PC-3 (cell line): Measurements from ENCODE around the gene SMOC2. TPM values are rescaled to one million over a fixed set of nuclear protein-coding genes. Genes with fewer than 3 reads are reported as not detected.

Experiments used
- ATAC-seq: fragments of 200-7000 bp; cut with Tn5 transposase; 2 replicates; pipeline ENCODE4 v1.9.1; 2020; ENCODE audit warnings: mild to moderate bottlenecking, moderate library complexity
- BruUV-seq: library from RNA; stranded (reverse); fragments of 400-500 nt; replicated peaks from 2 replicates; lab custom pipeline; 2021; lab: Mats Ljungman, UMichigan
- CTCF ChIA-PET: fragments of 300-600 bp; sonication (Branson Sonifier 250); formaldehyde crosslinking; loops from one replicate; lab custom pipeline; 2022; ENCODE audit warnings: antibody characterized with exemption; lab: Charles Lee
- POLR2A ChIA-PET: fragments of 300-600 bp; sonication (Branson Sonifier 250); formaldehyde crosslinking; loops from one replicate; lab custom pipeline; 2022; ENCODE audit warnings: antibody characterized with exemption; ENCODE audit not compliant: unreplicated experiment; lab: Charles Lee
- DNase-seq: peaks from one replicate; pipeline ENCODE4 v3.0.0-alpha.2; 2015
- H2AFZ ChIP-seq: fragments of 300-600 bp; sonication (generic); 2 replicates; pipeline ENCODE4 v1.6.0; 2016; ENCODE audit warnings: antibody characterized with exemption, low read length
- H3F3A ChIP-seq: fragments of 300-600 bp; sonication (generic); one replicate; pipeline ENCODE4 v1.6.0; 2017; ENCODE audit warnings: antibody characterized with exemption, low read length, control low read depth, mild to moderate bottlenecking; ENCODE audit not compliant: unreplicated experiment
- H3K27ac ChIP-seq: fragments of 300-600 bp; sonication (generic); 2 replicates; pipeline ENCODE4 v1.5.1; 2016; ENCODE audit warnings: mild to moderate bottlenecking, low read length
- H3K27me3 ChIP-seq: fragments of 300-600 bp; sonication (generic); 2 replicates; pipeline ENCODE4 v1.6.1; 2016; ENCODE audit warnings: low read length, mixed read lengths
- H3K36me3 ChIP-seq: fragments of 300-600 bp; sonication (generic); 2 replicates; pipeline ENCODE4 v1.6.1; 2016; ENCODE audit warnings: low read depth, mixed run types, low read length, mixed read lengths
- H3K4me1 ChIP-seq: fragments of 300-600 bp; sonication (generic); 2 replicates; pipeline ENCODE4 v1.5.1; 2016; ENCODE audit warnings: low read length; ENCODE audit not compliant: insufficient read depth
- H3K4me2 ChIP-seq: fragments of 300-600 bp; sonication (generic); 2 replicates; pipeline ENCODE4 v1.6.0; 2016; ENCODE audit warnings: low read length
- H3K4me3 ChIP-seq: fragments of 300-600 bp; sonication (generic); 2 replicates; pipeline ENCODE4 v1.5.1; 2016; ENCODE audit warnings: mild to moderate bottlenecking, low read length, mixed read lengths
- H3K79me2 ChIP-seq: fragments of 300-600 bp; sonication (generic); 2 replicates; pipeline ENCODE4 v1.6.1; 2017; ENCODE audit warnings: low read length, mixed read lengths
- H3K9ac ChIP-seq: fragments of 300-600 bp; sonication (generic); 2 replicates; pipeline ENCODE4 v1.6.0; 2016; ENCODE audit warnings: mild to moderate bottlenecking, low read length
- H3K9me2 ChIP-seq: fragments of 300-600 bp; sonication (generic); replicated peaks from 2 replicates; pipeline ENCODE4 v1.6.1; 2016; ENCODE audit warnings: mixed run types, low read length, mixed read lengths
- H3K9me3 ChIP-seq: fragments of 300-600 bp; sonication (generic); 2 replicates; pipeline ENCODE4 v1.6.1; 2016; ENCODE audit warnings: low read length, mixed read lengths
- H4K20me1 ChIP-seq: fragments of 300-600 bp; sonication (generic); 2 replicates; pipeline ENCODE4 v1.6.1; 2016; ENCODE audit warnings: low read length, mixed read lengths
- EZH2 ChIP-seq: fragments of 300-600 bp; sonication (generic); IDR thresholded peaks from one replicate; pipeline ENCODE4 v1.6.1; 2017; ENCODE audit warnings: antibody characterized with exemption, mild to moderate bottlenecking, low read length; ENCODE audit not compliant: unreplicated experiment
- EZH2phosphoT487 ChIP-seq: fragments of 300-600 bp; sonication (generic); IDR thresholded peaks from 2 replicates; pipeline ENCODE4 v1.6.1; 2018; ENCODE audit warnings: mild to moderate bottlenecking, antibody characterized with exemption, low read length, borderline replicate concordance
- intact Hi-C: fragments of 100-400 bp; cut with micrococcal nuclease; formaldehyde crosslinking; loops from 2 replicates; pipeline ENCODE4 v1.9.0; 2023
- total RNA-seq: library from RNA; depleted of rRNA; stranded (reverse); fragments of >200 nt; gene quantifications from 2 replicates; pipeline ENCODE4 v1.2.3, GENCODE V29; 2014
- TF ChIP-seq, protein P1 (sequence below): fragments of 300-600 bp; sonication (generic); conservative IDR thresholded peaks from 2 replicates; pipeline ENCODE4 v1.5.1; 2017; ENCODE audit warnings: antibody characterized with exemption, low read depth, mild to moderate bottlenecking, low read length

SMOC2 gene
- total RNA-seq, 1 experiment from 2014 or later, result not detected

DNA sequence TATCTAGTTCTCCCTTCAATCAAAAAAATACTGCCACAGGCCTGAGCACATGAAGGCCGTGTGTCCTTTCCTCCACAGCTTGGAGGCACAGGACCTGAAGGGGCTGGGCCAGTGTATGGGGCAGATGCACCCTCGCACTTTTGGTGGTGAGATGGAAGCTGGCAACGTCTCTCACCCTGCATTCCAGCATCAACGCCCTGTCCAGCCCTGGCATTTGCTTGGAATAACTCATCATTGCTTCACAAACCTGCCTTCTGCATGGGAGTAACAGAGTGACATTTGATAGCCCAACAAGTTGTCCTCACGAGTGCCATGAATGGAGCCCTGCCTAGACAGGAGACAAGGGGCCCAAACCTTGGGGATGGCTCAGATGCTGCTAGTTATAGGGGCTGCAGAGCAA is 257.9 kb downstream of the SMOC2 start:
- TF ChIP-seq, protein P1, sequence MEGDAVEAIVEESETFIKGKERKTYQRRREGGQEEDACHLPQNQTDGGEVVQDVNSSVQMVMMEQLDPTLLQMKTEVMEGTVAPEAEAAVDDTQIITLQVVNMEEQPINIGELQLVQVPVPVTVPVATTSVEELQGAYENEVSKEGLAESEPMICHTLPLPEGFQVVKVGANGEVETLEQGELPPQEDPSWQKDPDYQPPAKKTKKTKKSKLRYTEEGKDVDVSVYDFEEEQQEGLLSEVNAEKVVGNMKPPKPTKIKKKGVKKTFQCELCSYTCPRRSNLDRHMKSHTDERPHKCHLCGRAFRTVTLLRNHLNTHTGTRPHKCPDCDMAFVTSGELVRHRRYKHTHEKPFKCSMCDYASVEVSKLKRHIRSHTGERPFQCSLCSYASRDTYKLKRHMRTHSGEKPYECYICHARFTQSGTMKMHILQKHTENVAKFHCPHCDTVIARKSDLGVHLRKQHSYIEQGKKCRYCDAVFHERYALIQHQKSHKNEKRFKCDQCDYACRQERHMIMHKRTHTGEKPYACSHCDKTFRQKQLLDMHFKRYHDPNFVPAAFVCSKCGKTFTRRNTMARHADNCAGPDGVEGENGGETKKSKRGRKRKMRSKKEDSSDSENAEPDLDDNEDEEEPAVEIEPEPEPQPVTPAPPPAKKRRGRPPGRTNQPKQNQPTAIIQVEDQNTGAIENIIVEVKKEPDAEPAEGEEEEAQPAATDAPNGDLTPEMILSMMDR, result no peak
- no peak for TF ChIP-seq EZH2
- no peak for TF ChIP-seq EZH2phosphoT487

DNA sequence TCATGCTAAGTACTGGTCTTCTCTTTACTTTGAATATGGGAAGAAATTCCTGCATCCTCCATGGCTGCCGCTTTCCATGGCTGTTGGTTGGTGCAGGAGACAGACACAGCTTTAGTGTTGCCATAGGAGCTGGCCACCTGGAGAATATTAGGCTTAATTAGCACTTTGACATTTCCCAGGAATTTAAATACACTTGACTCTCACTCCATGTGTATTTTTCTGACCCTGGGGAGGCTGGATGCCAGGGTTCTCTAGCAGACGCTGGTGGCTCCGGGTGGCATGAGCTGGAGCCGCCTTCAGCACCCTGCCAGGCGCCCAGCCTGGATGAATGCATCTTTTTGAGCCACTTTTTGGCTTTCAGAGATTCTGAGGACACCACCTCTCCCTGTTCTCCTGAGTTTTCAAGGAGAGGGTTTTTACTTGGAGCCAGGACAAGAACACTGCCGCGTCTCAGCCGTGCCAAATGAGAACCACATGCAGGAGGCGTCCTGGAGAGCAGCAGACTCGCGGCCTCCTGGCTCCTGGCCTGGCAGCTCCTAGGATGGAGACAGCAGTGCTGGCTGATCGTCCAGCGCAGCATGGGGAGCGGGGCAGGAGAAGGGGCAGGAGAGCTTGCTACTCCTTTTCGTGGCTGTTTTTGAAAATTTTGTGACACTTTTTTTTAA is 258.8 kb downstream of the SMOC2 start:
- Histone ChIP-seq H3K36me3 (no peaks in the 10 kb centered on the region), H3K4me3 (no peak overlapping the region), H3K9me3 (no peaks in the 10 kb centered on the region), H3F3A (no peaks in the 10 kb centered on the region), H3K27ac (no peak overlapping the region), H3K9me2 (no peaks in the 10 kb centered on the region), H4K20me1 (no peaks in the 10 kb centered on the region), H3K4me2 (no peak overlapping the region), H2AFZ (no peak overlapping the region), H3K9ac (no peak overlapping the region), H3K4me1 (no peaks in the 10 kb centered on the region), H3K27me3 (peaks cover 6% of the 10 kb centered on the region; the same call in 1 of the 2 replicates), H3K79me2 (no peaks in the 10 kb centered on the region)
- DNase-seq, result no peak
- TF ChIP-seq EZH2, result no peak
- TF ChIP-seq EZH2phosphoT487, result no peak
- TF ChIP-seq, protein P1, result no peak
- ATAC-seq, result no peak
- intact Hi-C loops, result no loop called here
- BruUV-seq, result no TSS peak
- ChIA-PET POLR2A (no interaction called here), CTCF (no interaction called here)

More for the DNA sequence above, 257.9 kb downstream of the SMOC2 start:
- ChIA-PET POLR2A (no interaction called here), CTCF (no interaction called here)
- intact Hi-C loops, result no loop called here
- Histone ChIP-seq H3K36me3 (no peaks in the 10 kb centered on the region), H2AFZ (no peak overlapping the region), H3K4me3 (no peak overlapping the region), H4K20me1 (no peaks in the 10 kb centered on the region), H3F3A (no peaks in the 10 kb centered on the region), H3K9me3 (no peaks in the 10 kb centered on the region), H3K9ac (no peak overlapping the region), H3K27ac (no peak overlapping the region), H3K4me2 (no peak overlapping the region), H3K9me2 (no peaks in the 10 kb centered on the region), H3K27me3 (peaks cover 6% of the 10 kb centered on the region; the same call in 1 of the 2 replicates), H3K79me2 (no peaks in the 10 kb centered on the region), H3K4me1 (no peaks in the 10 kb centered on the region)
- no TSS peak for BruUV-seq
- DNase-seq (no peak), ATAC-seq (no peak)

DNA sequence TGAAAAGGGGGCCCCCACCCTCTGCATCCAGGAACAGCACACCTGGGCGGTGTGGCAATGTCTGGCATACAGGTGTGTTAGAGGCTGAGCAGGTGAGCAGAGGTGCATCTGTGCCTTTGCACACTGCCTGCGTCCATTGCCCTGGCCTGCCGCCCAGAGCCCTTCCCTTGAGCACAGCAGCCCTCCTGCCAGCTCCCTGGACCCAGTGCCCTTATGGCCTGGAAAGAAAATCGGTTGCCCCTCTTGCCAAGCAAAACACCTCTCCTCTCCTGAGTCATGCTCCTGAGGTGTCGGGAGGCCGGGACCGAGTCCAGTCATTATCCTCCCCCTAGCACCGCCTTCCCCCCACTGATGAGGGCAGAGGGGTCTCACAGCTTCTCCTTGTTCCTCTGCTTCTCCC is 259.9 kb downstream of the SMOC2 start:
- CTCF ChIA-PET, result no interaction called here
- Histone ChIP-seq H3K9ac (no peak overlapping the region), H3K79me2 (no peaks in the 10 kb centered on the region), H3K27me3 (peaks cover 7% of the 10 kb centered on the region; the same call in 1 of the 2 replicates), H3K4me2 (no peak overlapping the region), H3K36me3 (no peaks in the 10 kb centered on the region), H3K4me1 (no peaks in the 10 kb centered on the region), H3F3A (no peaks in the 10 kb centered on the region), H3K27ac (no peak overlapping the region), H3K9me2 (no peaks in the 10 kb centered on the region), H3K4me3 (no peak overlapping the region), H4K20me1 (no peaks in the 10 kb centered on the region), H3K9me3 (no peaks in the 10 kb centered on the region), H2AFZ (no peak overlapping the region)
- BruUV-seq, result no TSS peak
- no peak for DNase-seq
- no peak for ATAC-seq
- TF ChIP-seq EZH2 (no peak), EZH2phosphoT487 (no peak)
- TF ChIP-seq, protein P1, result no peak
- POLR2A ChIA-PET, result no interaction called here
- intact Hi-C loops, result no loop called here
